Lower lobe of right lung (tissue), 2 donors: ENCODE data around the gene TTF2. TPM values are rescaled to one million over a fixed set of nuclear protein-coding genes. Genes with fewer than 3 reads are reported as not detected.

Source experiments
- ATAC-seq, 2 donors: fragments of 200-7000 bp; cut with Tn5 transposase; one replicate each; pipeline ENCODE4 v1.9.1; 2020 to 2022; ENCODE audit warnings: mild to moderate bottlenecking in 2 of 2, moderate library complexity in 2 of 2
- DNase-seq: peaks from one replicate; pipeline ENCODE4 v3.0.0-alpha.2; 2020
- H3K27ac ChIP-seq: fragments of 200-600 bp; one replicate; pipeline ENCODE4 v1.8.0; 2022
- H3K27me3 ChIP-seq: fragments of 200-600 bp; one replicate; pipeline ENCODE4 v1.8.0; 2022; ENCODE audit warnings: low read depth
- H3K36me3 ChIP-seq: fragments of 200-600 bp; one replicate; pipeline ENCODE4 v1.8.0; 2022; ENCODE audit warnings: mild to moderate bottlenecking
- H3K4me1 ChIP-seq: fragments of 200-600 bp; one replicate; pipeline ENCODE4 v1.8.0; 2022
- H3K4me3 ChIP-seq: fragments of 200-600 bp; one replicate; pipeline ENCODE4 v1.8.0; 2022; ENCODE audit warnings: mild to moderate bottlenecking
- H3K9me3 ChIP-seq: fragments of 200-600 bp; one replicate; pipeline ENCODE4 v1.8.0; 2022
- intact Hi-C: fragments of 100-400 bp; cut with DNase I; formaldehyde crosslinking; loops from one replicate; pipeline ENCODE4 v1.11.0; 2022
- total RNA-seq: library from RNA; stranded (reverse); fragmentation: NEBNext Ultra II Directional; extraction: Animal tissue kit (Norgen Biotek cat#: 25700); gene quantifications from one replicate; pipeline ENCODE4 v1.2.1, GENCODE V29; 2021
- TF ChIP-seq, protein P1 (sequence below): fragments of 200-600 bp; IDR thresholded peaks from one replicate; pipeline ENCODE4 v1.8.0; 2022; ENCODE audit warnings: antibody characterized with exemption, mild to moderate bottlenecking
- donor health status: DM: no; HTN: yes; CAD: no; lungs with severe emphysema.

Gene TTF2
- total RNA-seq, 1 donor from 2014 or later: 18.0 TPM

DNA sequence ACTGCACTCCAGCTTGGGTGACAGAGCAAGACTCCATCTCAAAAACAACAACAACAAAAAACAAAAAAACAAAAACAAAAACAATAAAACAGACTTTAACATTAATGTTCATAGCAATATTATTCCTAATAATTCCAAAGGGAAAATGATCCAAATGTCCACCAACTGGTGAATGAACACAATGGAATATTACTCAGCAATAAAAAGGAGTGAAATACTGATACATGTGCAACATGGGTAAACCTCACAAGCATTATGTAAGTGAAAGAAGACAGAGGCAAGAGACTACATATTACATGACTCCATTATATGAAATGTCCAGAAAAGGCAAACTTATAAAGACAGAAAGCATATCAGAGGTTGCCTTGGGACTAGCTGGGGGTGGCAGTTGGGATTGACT is 6.1 kb upstream of the TTF2 start:
- intact Hi-C loops: no loop called here
- Histone ChIP-seq H3K9me3 (no peaks in the 10 kb centered on the region), H3K4me3 (no peak overlapping the region), H3K27me3 (no peaks in the 10 kb centered on the region), H3K36me3 (no peaks in the 10 kb centered on the region), H3K27ac (no peak overlapping the region), H3K4me1 (peaks cover 18% of the 10 kb centered on the region)
- TF ChIP-seq, protein P1, sequence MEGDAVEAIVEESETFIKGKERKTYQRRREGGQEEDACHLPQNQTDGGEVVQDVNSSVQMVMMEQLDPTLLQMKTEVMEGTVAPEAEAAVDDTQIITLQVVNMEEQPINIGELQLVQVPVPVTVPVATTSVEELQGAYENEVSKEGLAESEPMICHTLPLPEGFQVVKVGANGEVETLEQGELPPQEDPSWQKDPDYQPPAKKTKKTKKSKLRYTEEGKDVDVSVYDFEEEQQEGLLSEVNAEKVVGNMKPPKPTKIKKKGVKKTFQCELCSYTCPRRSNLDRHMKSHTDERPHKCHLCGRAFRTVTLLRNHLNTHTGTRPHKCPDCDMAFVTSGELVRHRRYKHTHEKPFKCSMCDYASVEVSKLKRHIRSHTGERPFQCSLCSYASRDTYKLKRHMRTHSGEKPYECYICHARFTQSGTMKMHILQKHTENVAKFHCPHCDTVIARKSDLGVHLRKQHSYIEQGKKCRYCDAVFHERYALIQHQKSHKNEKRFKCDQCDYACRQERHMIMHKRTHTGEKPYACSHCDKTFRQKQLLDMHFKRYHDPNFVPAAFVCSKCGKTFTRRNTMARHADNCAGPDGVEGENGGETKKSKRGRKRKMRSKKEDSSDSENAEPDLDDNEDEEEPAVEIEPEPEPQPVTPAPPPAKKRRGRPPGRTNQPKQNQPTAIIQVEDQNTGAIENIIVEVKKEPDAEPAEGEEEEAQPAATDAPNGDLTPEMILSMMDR: no peak
- ATAC-seq (no peak), DNase-seq (no peak)

- Histone ChIP-seq H3K4me1 (peaks cover 16% of the 10 kb centered on the region), H3K4me3 (peak overlapping the region; percentile 85), H3K27ac (no peak overlapping the region), H3K9me3 (no peaks in the 10 kb centered on the region), H3K36me3 (no peaks in the 10 kb centered on the region), H3K27me3 (no peaks in the 10 kb centered on the region)
- ATAC-seq (no peak), DNase-seq (no peak)
- TF ChIP-seq, protein P1: no peak
- intact Hi-C loops: loop anchor here (5.0 kb wide), 1 partner anchor 322 kb away; no protein-coding TSS in a partner anchor
Measured at GRCh38 chr1:117058810-117059209, 1.3 kb upstream of the TTF2 start.

DNA sequence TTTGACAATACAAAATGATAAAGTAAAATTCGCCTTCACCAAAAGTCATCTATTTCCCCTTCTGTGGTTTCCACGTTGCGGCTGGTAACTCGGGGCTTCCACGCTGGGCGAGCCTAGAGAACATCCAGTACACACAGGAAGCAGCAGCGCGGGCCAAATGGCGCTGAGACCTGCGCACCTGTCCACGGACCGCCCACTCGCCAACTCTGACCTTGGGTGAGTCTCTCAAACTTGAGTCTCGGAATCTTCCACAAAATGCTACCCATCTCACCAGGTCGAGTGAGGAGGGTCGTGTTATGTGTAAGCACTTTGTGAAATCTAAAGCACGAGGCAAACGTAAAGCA is 820 bp upstream of the TTF2 start:
- intact Hi-C loops: loop anchor here (5.0 kb wide), 1 partner anchor 322 kb away; no protein-coding TSS in a partner anchor
- Histone ChIP-seq H3K4me3 (peak overlapping the region; percentile 85), H3K27me3 (no peaks in the 10 kb centered on the region), H3K36me3 (no peaks in the 10 kb centered on the region), H3K27ac (peak overlapping the region; percentile 79), H3K4me1 (peaks cover 16% of the 10 kb centered on the region), H3K9me3 (no peaks in the 10 kb centered on the region)
- DNase-seq (peak; percentile 68), ATAC-seq (peak; percentile 59 to 71)
- TF ChIP-seq, protein P1: no peak

DNA sequence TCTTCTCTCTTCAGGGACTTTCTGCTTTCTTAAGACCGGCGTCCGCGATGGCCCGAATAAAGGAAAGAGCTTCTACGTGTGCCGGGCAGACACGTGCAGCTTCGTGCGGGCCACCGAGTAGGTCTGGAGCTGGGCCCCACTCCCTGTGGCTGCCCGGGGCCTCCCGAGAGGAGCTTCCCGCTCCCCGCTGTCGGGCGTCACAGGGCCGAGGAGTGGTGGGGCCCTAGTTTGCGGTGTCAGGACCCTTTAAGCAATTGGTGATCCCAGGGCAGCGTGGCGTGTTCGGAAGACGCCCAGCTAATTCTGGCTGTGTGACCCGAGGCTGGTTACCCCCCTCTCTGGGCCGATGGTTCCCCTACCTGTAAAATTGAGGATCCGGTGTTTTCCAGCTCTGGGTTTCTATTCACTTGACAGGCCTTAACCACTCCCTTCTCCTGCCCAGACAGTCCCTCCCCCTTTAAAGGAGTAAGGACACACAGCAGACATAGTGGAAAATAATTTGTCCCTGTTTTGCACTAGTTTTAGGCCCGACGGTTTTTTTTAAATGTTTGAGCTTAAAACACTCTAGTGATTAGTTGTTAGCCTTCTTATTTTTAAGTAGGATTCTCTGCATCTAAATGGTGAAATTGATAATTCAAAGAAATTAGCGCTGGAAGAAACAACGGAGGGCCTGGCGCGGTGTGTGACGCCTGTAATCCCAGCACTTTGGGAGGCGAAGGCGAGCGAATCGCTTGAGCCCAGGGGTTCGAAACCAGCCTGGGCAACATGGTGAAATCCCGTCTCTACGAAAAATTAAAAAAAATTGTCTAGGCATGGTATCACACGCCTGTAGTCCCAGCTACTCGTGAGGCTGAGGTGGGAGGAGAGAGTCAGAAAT is 553 bp downstream of the TTF2 start:
- intact Hi-C loops: no loop called here
- peak overlapping the region; percentile 85 for H3K4me3 ChIP-seq
- H3K4me1 ChIP-seq: peaks cover 16% of the 10 kb centered on the region
- H3K27me3 ChIP-seq: no peaks in the 10 kb centered on the region
- no peak for DNase-seq
- H3K9me3 ChIP-seq: no peaks in the 10 kb centered on the region
- TF ChIP-seq, protein P1: no peak
- peak overlapping the region; percentile 79 for H3K27ac ChIP-seq
- peak; percentile 68 to 82 for ATAC-seq
- no peaks in the 10 kb centered on the region for H3K36me3 ChIP-seq

- DNase-seq (no peak), ATAC-seq (no peak)
- no peaks in the 10 kb centered on the region for H3K27me3 ChIP-seq
- intact Hi-C loops: no loop called here
- peaks cover 16% of the 10 kb centered on the region for H3K4me1 ChIP-seq
- TF ChIP-seq, protein P1: no peak
- H3K27ac ChIP-seq: no peak overlapping the region
- H3K4me3 ChIP-seq: no peak overlapping the region
- H3K36me3 ChIP-seq: no peaks in the 10 kb centered on the region
- H3K9me3 ChIP-seq: no peaks in the 10 kb centered on the region
Measured at GRCh38 chr1:117061986-117062415, 1.9 kb downstream of the TTF2 start.
